Measurements from ENCODE around the gene ME2. TPM values are rescaled to one million over a fixed set of nuclear protein-coding genes. Genes with fewer than 3 reads are reported as not detected.

Gene ME2
- total RNA-seq, 2 donors from 2014 or later, result 42.6 to 73.6 TPM

DNA sequence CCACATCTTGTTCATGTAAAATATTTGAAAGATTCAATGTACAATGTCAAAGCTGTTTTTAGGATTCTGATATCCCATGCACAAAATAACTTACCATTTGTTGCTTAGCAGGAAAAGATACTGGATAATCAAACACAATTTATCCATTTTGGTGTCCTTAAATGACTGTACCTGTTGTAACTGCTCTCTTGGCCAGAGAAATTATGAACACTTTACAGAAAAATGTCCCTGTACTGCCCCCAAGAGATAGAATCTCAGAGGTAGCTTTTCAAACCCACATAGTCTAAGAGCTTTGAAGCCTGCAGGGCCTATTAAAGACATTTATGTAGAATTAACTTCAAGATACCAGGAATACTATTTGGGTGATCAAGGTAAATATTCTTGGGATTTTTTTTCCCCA, 12.2 kb upstream of the ME2 start:
- Histone ChIP-seq H3K4me1 (ENCODE audit: control insufficient read depth in 1 of 2, low read depth in 2 of 2) (no peaks in the 10 kb centered on the region), H3K9me3 (no peaks in the 10 kb centered on the region), H3K27me3 (replicated peaks; ENCODE audit: insufficient read depth) (no peaks in the 10 kb centered on the region), H3K36me3 (no peaks in the 10 kb centered on the region), H3K27ac (no peak overlapping the region), H3K4me3 (no peak overlapping the region)
- TF ChIP-seq, protein P1, sequence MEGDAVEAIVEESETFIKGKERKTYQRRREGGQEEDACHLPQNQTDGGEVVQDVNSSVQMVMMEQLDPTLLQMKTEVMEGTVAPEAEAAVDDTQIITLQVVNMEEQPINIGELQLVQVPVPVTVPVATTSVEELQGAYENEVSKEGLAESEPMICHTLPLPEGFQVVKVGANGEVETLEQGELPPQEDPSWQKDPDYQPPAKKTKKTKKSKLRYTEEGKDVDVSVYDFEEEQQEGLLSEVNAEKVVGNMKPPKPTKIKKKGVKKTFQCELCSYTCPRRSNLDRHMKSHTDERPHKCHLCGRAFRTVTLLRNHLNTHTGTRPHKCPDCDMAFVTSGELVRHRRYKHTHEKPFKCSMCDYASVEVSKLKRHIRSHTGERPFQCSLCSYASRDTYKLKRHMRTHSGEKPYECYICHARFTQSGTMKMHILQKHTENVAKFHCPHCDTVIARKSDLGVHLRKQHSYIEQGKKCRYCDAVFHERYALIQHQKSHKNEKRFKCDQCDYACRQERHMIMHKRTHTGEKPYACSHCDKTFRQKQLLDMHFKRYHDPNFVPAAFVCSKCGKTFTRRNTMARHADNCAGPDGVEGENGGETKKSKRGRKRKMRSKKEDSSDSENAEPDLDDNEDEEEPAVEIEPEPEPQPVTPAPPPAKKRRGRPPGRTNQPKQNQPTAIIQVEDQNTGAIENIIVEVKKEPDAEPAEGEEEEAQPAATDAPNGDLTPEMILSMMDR (IDR thresholded peaks at IDR 0.05), result no peak
- ATAC-seq (ENCODE audit: insufficient number of reproducible peaks, low FRiP score, low read depth) (no peak), DNase-seq (ENCODE audit: low spot score) (no peak)

- no peak for DNase-seq (ENCODE audit: low spot score)
- H3K36me3 ChIP-seq, result no peaks in the 10 kb centered on the region
- H3K9me3 ChIP-seq, result no peaks in the 10 kb centered on the region
- H3K27me3 ChIP-seq (replicated peaks; ENCODE audit: insufficient read depth), result no peaks in the 10 kb centered on the region
- H3K4me3 ChIP-seq, result no peak overlapping the region
- no peak overlapping the region for H3K27ac ChIP-seq
- TF ChIP-seq, protein P1 (IDR thresholded peaks at IDR 0.05), result no peak
- H3K4me1 ChIP-seq (ENCODE audit: control insufficient read depth in 1 of 2, low read depth in 2 of 2), result no peaks in the 10 kb centered on the region
- ATAC-seq (ENCODE audit: insufficient number of reproducible peaks, low FRiP score, low read depth), result no peak
Observed at GRCh38 chr18:50869150-50869549, 9.8 kb upstream of the ME2 start.

GRCh38 chr18:50870138-50870845, 8.6 kb upstream of the ME2 start:
- ATAC-seq (ENCODE audit: insufficient number of reproducible peaks, low FRiP score, low read depth) (no peak), DNase-seq (ENCODE audit: low spot score) (no peak)
- Histone ChIP-seq H3K36me3 (no peaks in the 10 kb centered on the region), H3K4me3 (no peak overlapping the region), H3K4me1 (ENCODE audit: control insufficient read depth in 1 of 2, low read depth in 2 of 2) (no peaks in the 10 kb centered on the region), H3K9me3 (no peaks in the 10 kb centered on the region), H3K27ac (no peak overlapping the region), H3K27me3 (replicated peaks; ENCODE audit: insufficient read depth) (no peaks in the 10 kb centered on the region)
- TF ChIP-seq, protein P1 (IDR thresholded peaks at IDR 0.05), result no peak

DNA sequence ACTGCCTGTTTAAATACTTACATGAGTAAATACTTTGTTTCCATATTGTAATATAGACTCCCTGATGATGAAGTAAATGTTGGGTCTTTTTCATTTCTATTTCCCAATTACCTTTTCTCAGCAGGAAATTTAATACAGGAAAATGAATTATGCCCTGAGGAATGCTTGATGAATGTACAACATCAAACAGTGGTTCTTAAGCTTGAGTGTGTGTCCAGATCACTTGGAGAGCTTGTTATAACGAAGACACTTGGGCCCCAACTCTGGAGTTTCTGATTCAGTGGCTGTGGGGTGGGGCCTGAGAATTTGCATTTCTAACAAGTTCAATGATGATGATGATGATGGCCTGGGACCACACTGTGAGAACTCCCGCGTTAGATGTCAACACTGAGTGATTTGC, 7.1 kb upstream of the ME2 start:
- no peak overlapping the region for H3K4me3 ChIP-seq
- TF ChIP-seq, protein P1 (IDR thresholded peaks at IDR 0.05), result no peak

GRCh38 chr18:50875966-50876536, 2.9 kb upstream of the ME2 start:
- Histone ChIP-seq H3K36me3 (no peaks in the 10 kb centered on the region), H3K9me3 (no peaks in the 10 kb centered on the region), H3K27ac (no peak overlapping the region), H3K4me3 (no peak overlapping the region), H3K27me3 (replicated peaks; ENCODE audit: insufficient read depth) (no peaks in the 10 kb centered on the region), H3K4me1 (ENCODE audit: control insufficient read depth in 1 of 2, low read depth in 2 of 2) (peaks cover 0 to 9% of the 10 kb centered on the region in 2 donors)
- TF ChIP-seq, protein P1 (IDR thresholded peaks at IDR 0.05), result no peak
- ATAC-seq (ENCODE audit: insufficient number of reproducible peaks, low FRiP score, low read depth) (no peak), DNase-seq (ENCODE audit: low spot score) (no peak)

More for the DNA sequence above, 7.1 kb upstream of the ME2 start:
- no peaks in the 10 kb centered on the region for H3K4me1 ChIP-seq (ENCODE audit: control insufficient read depth in 1 of 2, low read depth in 2 of 2)
- no peak overlapping the region for H3K27ac ChIP-seq
- DNase-seq (ENCODE audit: low spot score) (no peak), ATAC-seq (ENCODE audit: insufficient number of reproducible peaks, low FRiP score, low read depth) (no peak)
- no peaks in the 10 kb centered on the region for H3K36me3 ChIP-seq
- no peaks in the 10 kb centered on the region for H3K9me3 ChIP-seq
- H3K27me3 ChIP-seq (replicated peaks; ENCODE audit: insufficient read depth), result no peaks in the 10 kb centered on the region

Measured in thoracic aorta (tissue), 2 donors.